ENCODE measurements around the gene IL36B. TPM values are rescaled to one million over a fixed set of nuclear protein-coding genes. Genes with fewer than 3 reads are reported as not detected.

The IL36B gene
- total RNA-seq (2013): not detected
- polyA plus RNA-seq: not detected
- not detected in 2 replicates for polyA minus RNA-seq
- 0 to 2.1 (median 0.13) reads per million in 11 experiments for total RNA-seq

GRCh38 chr2:113052396-113052917 lies at the start of gene IL36B:
IL36B (minus strand) TSS chr2:113052867.
- TF ChIP-seq CTCF (IDR thresholded peaks at IDR 0.05): no peak
- Histone ChIP-seq H3K4me3 (replicated peaks in 1 of 3; ENCODE audit: low read depth in 2 of 3, low read length in 3 of 3) (no peak within 1 kb of the TSS), H3K4me1 (ENCODE audit: control insufficient read depth in 1 of 2, insufficient read depth in 2 of 2, low read length in 2 of 2) (no peaks in the 10 kb centered on the region), H4K20me1 (ENCODE audit: insufficient read depth, low read length) (no peaks in the 10 kb centered on the region), H3K27ac (ENCODE audit: low read depth in 1 of 2, low read length in 2 of 2) (no peak within 1 kb of the TSS), H3K4me2 (replicated peaks; ENCODE audit: extremely low read depth, low read length, poor library complexity, severe bottlenecking) (no peak within 1 kb of the TSS), H3K36me3 (replicated peaks in 1 of 2; ENCODE audit: control insufficient read depth in 1 of 2, insufficient read depth in 2 of 2, low read length in 2 of 2) (no peaks in the 10 kb centered on the region), H3K79me2 (ENCODE audit: insufficient read depth, low read length) (no peaks in the 10 kb centered on the region), H3K9me3 (replicated peaks in 1 of 2; ENCODE audit: control insufficient read depth in 1 of 2, insufficient read depth in 1 of 2, low read length in 2 of 2) (peaks cover 0 to 18% of the 10 kb centered on the region in 2 donors), H2AFZ (ENCODE audit: insufficient read depth, low read depth, low read length, poor library complexity, severe bottlenecking) (no peak within 1 kb of the TSS), H3K27me3 (ENCODE audit: control insufficient read depth in 2 of 2, insufficient read depth in 2 of 2, low read length in 2 of 2) (no peaks in the 10 kb centered on the region), H3K9ac (ENCODE audit: insufficient read depth, low read length, poor library complexity, severe bottlenecking) (no peak within 1 kb of the TSS)
- H3K27ac Mint-ChIP-seq: no peak within 1 kb of the TSS
- no peaks in the 10 kb centered on the region for H3K36me3 Mint-ChIP-seq
- no peaks in the 10 kb centered on the region for H3K4me1 Mint-ChIP-seq
- 84% methylated on average over 2 of the region's 6 CpGs for WGBS (ENCODE audit: insufficient coverage)
- H3K9me3 Mint-ChIP-seq: peaks cover 22 to 43% (median 31%) of the 10 kb centered on the region in 7 donors
- no peak within 1 kb of the TSS for H3K4me3 Mint-ChIP-seq
- DNase-seq: no peak
- intact Hi-C loops (cut with micrococcal nuclease): no loop called here
- H3K27me3 Mint-ChIP-seq (ENCODE audit: low read depth in 3 of 3): peaks cover 5 to 6% (median 5%) of the 10 kb centered on the region in 3 donors

- H3K4me2 ChIP-seq (replicated peaks; ENCODE audit: extremely low read depth, low read length, poor library complexity, severe bottlenecking): no peak overlapping the region
- no peak overlapping the region for H3K9ac ChIP-seq (ENCODE audit: insufficient read depth, low read length, poor library complexity, severe bottlenecking)
- H3K79me2 ChIP-seq (ENCODE audit: insufficient read depth, low read length): no peaks in the 10 kb centered on the region
- intact Hi-C loops (cut with micrococcal nuclease): no loop called here
- Mint-ChIP-seq H3K36me3 (peaks cover 3 to 4% of the 10 kb centered on the region in 2 donors), H3K9me3 (peaks cover 5 to 14% (median 9%) of the 10 kb centered on the region in 7 donors), H3K4me1 (peaks cover 24% of the 10 kb centered on the region), H3K27ac (no peak overlapping the region), H3K4me3 (no peak overlapping the region), H3K27me3 (ENCODE audit: low read depth in 3 of 3) (peaks cover 0 to 7% (median 1%) of the 10 kb centered on the region in 3 donors)
- TF ChIP-seq CTCF (IDR thresholded peaks at IDR 0.05): no peak
- no peak overlapping the region for H3K4me3 ChIP-seq (replicated peaks in 1 of 3; ENCODE audit: low read depth in 2 of 3, low read length in 3 of 3)
- H4K20me1 ChIP-seq (ENCODE audit: insufficient read depth, low read length): no peaks in the 10 kb centered on the region
- DNase-seq: no peak
- H3K9me3 ChIP-seq (replicated peaks in 1 of 2; ENCODE audit: control insufficient read depth in 1 of 2, insufficient read depth in 1 of 2, low read length in 2 of 2): peaks cover 0 to 3% of the 10 kb centered on the region in 2 donors
- no peak overlapping the region for H3K27ac ChIP-seq (ENCODE audit: low read depth in 1 of 2, low read length in 2 of 2)
- no peak overlapping the region for H2AFZ ChIP-seq (ENCODE audit: insufficient read depth, low read depth, low read length, poor library complexity, severe bottlenecking)
- H3K4me1 ChIP-seq (ENCODE audit: control insufficient read depth in 1 of 2, insufficient read depth in 2 of 2, low read length in 2 of 2): peaks cover 0 to 11% of the 10 kb centered on the region in 2 donors
- no CpG with 5 or more reads among the region's 2 CpGs for WGBS (ENCODE audit: insufficient coverage)
- no peaks in the 10 kb centered on the region for H3K36me3 ChIP-seq (replicated peaks in 1 of 2; ENCODE audit: control insufficient read depth in 1 of 2, insufficient read depth in 2 of 2, low read length in 2 of 2)
- H3K27me3 ChIP-seq (ENCODE audit: control insufficient read depth in 2 of 2, insufficient read depth in 2 of 2, low read length in 2 of 2): no peaks in the 10 kb centered on the region
These were observed 49.5 kb upstream of the IL36B start for GRCh38 chr2:113102133-113102532.

All from CD14-positive monocyte (primary cell).